GM06990 (cell line): ENCODE data around the gene SLCO2A1.

ENCODE experiments used
- DNase-seq: peaks from one replicate; pipeline ENCODE4 v3.0.0-alpha.2; 2011; ENCODE audit not compliant: insufficient read length; ENCODE audit errors: extremely low read depth
- H3K27me3 ChIP-seq: replicated peaks from 2 replicates; pipeline ENCODE4 v1.6.0; 2011; ENCODE audit warnings: low read length; ENCODE audit not compliant: control insufficient read depth, insufficient read depth
- H3K36me3 ChIP-seq: 2 replicates; pipeline ENCODE4 v1.5.1; 2011; ENCODE audit warnings: low read length; ENCODE audit not compliant: control insufficient read depth, insufficient read depth
- H3K4me3 ChIP-seq: replicated peaks from 2 replicates; pipeline ENCODE4 v1.5.1; 2011; ENCODE audit warnings: low read depth, mild to moderate bottlenecking, control low read depth, low read length
- CTCF ChIP-seq: IDR thresholded peaks from 2 replicates; pipeline ENCODE4 v1.5.1; 2011; ENCODE audit warnings: low read length, control low read depth, mild to moderate bottlenecking, inconsistent platforms; ENCODE audit not compliant: insufficient read depth, poor library complexity, severe bottlenecking

Gene SLCO2A1

GRCh38 chr3:133956353-133956752 lies 73.4 kb downstream of the SLCO2A1 start:
- H3K27me3 ChIP-seq = no peaks in the 10 kb centered on the region; the same call in 1 of the 2 replicates

GRCh38 chr3:133955892-133956291 lies 73.8 kb downstream of the SLCO2A1 start:
- H3K27me3 ChIP-seq = no peaks in the 10 kb centered on the region; the same call in 1 of the 2 replicates
- H3K36me3 ChIP-seq = no peaks in the 10 kb centered on the region
- TF ChIP-seq CTCF = no peak
- no peak for DNase-seq
- H3K4me3 ChIP-seq = no peak overlapping the region

More at GRCh38 chr3:133956353-133956752, 73.4 kb downstream of the SLCO2A1 start:
- Histone ChIP-seq H3K36me3 (no peaks in the 10 kb centered on the region), H3K4me3 (no peak overlapping the region)
- no peak for TF ChIP-seq CTCF
- DNase-seq = no peak

DNA sequence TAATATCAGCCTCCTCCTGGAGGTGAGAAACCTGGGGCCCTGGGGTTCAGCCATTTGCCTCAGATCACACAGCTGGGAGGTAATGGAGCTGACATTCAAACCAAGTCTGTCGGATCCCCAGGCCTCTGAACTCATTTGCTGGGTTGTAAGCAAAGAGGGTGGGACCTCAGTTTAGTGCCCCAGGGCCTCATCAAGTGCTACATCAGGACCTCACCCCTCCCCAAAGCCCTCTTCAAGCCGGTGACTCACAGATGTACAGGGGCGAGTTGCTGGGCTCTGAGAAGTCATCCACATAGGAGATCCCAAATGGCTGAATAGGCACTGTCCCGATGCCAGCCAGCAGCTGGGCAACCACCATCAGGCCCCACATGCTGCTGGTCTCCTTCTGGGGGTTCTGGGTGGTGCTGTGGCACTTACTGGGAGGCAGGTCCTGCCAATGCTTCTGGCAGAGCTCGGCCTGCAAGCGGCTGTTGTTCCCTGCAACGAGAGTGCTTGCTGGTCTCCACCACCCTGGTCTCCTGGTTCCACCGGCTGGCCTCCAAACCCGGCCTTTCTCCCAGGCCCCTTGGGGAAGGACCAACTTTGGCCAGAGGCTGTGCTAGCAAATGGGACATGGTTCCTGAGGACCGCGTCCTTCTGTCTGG lies 74.9 kb downstream of the SLCO2A1 start:
- no peaks in the 10 kb centered on the region; the same call in 1 of the 2 replicates for H3K27me3 ChIP-seq

DNA sequence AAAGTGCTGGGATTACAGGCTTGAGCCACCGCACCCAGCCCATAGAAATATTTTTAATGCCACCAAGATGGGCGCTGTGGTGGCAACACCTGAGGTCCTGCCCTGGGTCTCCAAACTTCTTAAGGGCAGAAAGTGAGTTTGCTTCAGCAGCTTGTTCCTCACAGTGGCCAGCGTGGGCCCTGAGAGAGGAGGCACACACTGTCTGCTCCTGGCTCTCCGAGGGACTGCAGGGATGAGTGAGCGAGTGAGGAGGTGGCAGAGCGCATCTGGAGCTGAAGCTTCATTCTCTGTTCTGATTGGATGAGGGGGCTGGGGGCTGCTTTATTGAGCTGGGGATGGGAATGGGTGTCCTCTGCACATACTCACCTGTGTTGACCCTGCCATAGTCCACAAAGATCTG lies 76.4 kb downstream of the SLCO2A1 start:
- TF ChIP-seq CTCF = no peak

More for the DNA sequence above, 74.9 kb downstream of the SLCO2A1 start:
- no peak overlapping the region for H3K4me3 ChIP-seq
- DNase-seq = no peak
- no peak for TF ChIP-seq CTCF
- no peaks in the 10 kb centered on the region for H3K36me3 ChIP-seq

GRCh38 chr3:133949438-133949837 lies 80.3 kb downstream of the SLCO2A1 start:
- no peak for DNase-seq
- Histone ChIP-seq H3K27me3 (no peaks in the 10 kb centered on the region; the same call in 1 of the 2 replicates), H3K4me3 (no peak overlapping the region), H3K36me3 (no peaks in the 10 kb centered on the region)
- no peak for TF ChIP-seq CTCF

More for the DNA sequence above, 76.4 kb downstream of the SLCO2A1 start:
- H3K36me3 ChIP-seq = no peaks in the 10 kb centered on the region
- DNase-seq = no peak
- no peak overlapping the region for H3K4me3 ChIP-seq
- H3K27me3 ChIP-seq = no peaks in the 10 kb centered on the region; the same call in 1 of the 2 replicates
